Activated CD4-positive, alpha-beta T cell treated with anti-CD3 and anti-CD28 coated beads, Interleukin-2, Interleukin-4, amounts not matched to agents 100 ng/mL and 50 ng/mL, durations not matched to agents 16 hours and 8 hours (primary cell): ENCODE results near the gene DIDO1.
"Not testable (repeated sequence)": the region's sequence is repeated elsewhere in the genome, so short reads cannot be mapped to it uniquely, and the experiment has no call there.

Experiments used
- DNase-seq: peaks from one replicate; pipeline ENCODE4 v3.0.0-alpha.2; 2020; ENCODE audit warnings: low spot score

Gene DIDO1

GRCh38 chr20:62927128-62927705 lies 912 bp upstream of the DIDO1 start:
- DNase-seq: no peak

- peak; percentile 43 for DNase-seq
Observed at GRCh38 chr20:62925420-62926228, 681 bp downstream of the DIDO1 start.

GRCh38 chr20:62925076-62925419 lies 1.3 kb downstream of the DIDO1 start:
- no peak for DNase-seq

- DNase-seq: peak; percentile 45
Observed at GRCh38 chr20:62924442-62925075, 1.7 kb downstream of the DIDO1 start.

GRCh38 chr20:62923669-62924441 lies 2.5 kb downstream of the DIDO1 start:
- DNase-seq: no peak

GRCh38 chr20:62923059-62923668 lies 3.1 kb downstream of the DIDO1 start:
- not testable (repeated sequence) for DNase-seq

- DNase-seq: peak; percentile 81
Observed at GRCh38 chr20:62922451-62922921, 3.8 kb downstream of the DIDO1 start.

GRCh38 chr20:62921119-62921687 lies 5.1 kb downstream of the DIDO1 start:
- peak; percentile 80 for DNase-seq

GRCh38 chr20:62920039-62920645 lies 6.2 kb downstream of the DIDO1 start:
- no peak for DNase-seq

GRCh38 chr20:62918831-62919230 lies 7.5 kb downstream of the DIDO1 start:
- DNase-seq: peak; percentile 79

- DNase-seq: peak; percentile 53
Observed at GRCh38 chr20:62918147-62918546, 8.2 kb downstream of the DIDO1 start.

GRCh38 chr20:62917720-62918119 lies 8.6 kb downstream of the DIDO1 start:
- DNase-seq: no peak

- DNase-seq: no peak
Observed at GRCh38 chr20:62916703-62917476, 9.4 kb downstream of the DIDO1 start.

GRCh38 chr20:62914970-62915457 lies 11.3 kb downstream of the DIDO1 start:
- DNase-seq: no peak

- no peak for DNase-seq
Observed at GRCh38 chr20:62914436-62914835, 11.9 kb downstream of the DIDO1 start.

- no peak for DNase-seq
Observed at GRCh38 chr20:62913043-62913630, 13.2 kb downstream of the DIDO1 start.

GRCh38 chr20:62911701-62912280 lies 14.5 kb downstream of the DIDO1 start:
- DNase-seq: no peak

GRCh38 chr20:62910777-62911497 lies 15.4 kb downstream of the DIDO1 start:
- DNase-seq: no peak
